SK-N-SH (cell line): Measurements from ENCODE around the gene MAS1L.

Experiments used
- EZH2phosphoT487 ChIP-seq: fragments of 200-600 bp; sonication (generic); IDR thresholded peaks from 2 replicates; pipeline ENCODE4 v1.6.1; 2017; ENCODE audit warnings: low read depth, mixed run types, mild to moderate bottlenecking, antibody characterized with exemption, moderate library complexity, borderline replicate concordance
- FOXJ3 ChIP-seq: sonication (generic); formaldehyde crosslinking; IDR thresholded peaks from 2 replicates; pipeline ENCODE4 v1.5.1; 2020; ENCODE audit warnings: mild to moderate bottlenecking, missing genetic modification reagents
- JUND ChIP-seq: IDR thresholded peaks from 2 replicates; pipeline ENCODE4 v1.4.0; 2012
- NFIC ChIP-seq: IDR thresholded peaks from 2 replicates; pipeline ENCODE4 v1.4.0; 2012; ENCODE audit warnings: borderline replicate concordance
- POLR2AphosphoS5 ChIP-seq: IDR thresholded peaks from 2 replicates; pipeline ENCODE4 v1.6.1; 2012; ENCODE audit warnings: low read depth, low read length
- RAD21 ChIP-seq: IDR thresholded peaks from 2 replicates; pipeline ENCODE4 v1.6.1; 2012; ENCODE audit warnings: mild to moderate bottlenecking, low read length
- RCOR1 ChIP-seq: fragments of 150-350 bp; IDR thresholded peaks from 2 replicates; pipeline ENCODE4 v1.6.1; 2017; ENCODE audit warnings: antibody characterized with exemption, low read length
- SIN3A ChIP-seq: IDR thresholded peaks from 2 replicates; pipeline ENCODE4 v1.6.1; 2012; ENCODE audit warnings: low read depth, mild to moderate bottlenecking, low read length, moderate library complexity, borderline replicate concordance
- SMC3 ChIP-seq: IDR thresholded peaks from 2 replicates; pipeline ENCODE4 v1.6.1; 2012; ENCODE audit warnings: low read depth, low read length, improper control_type of control experiment
- TF ChIP-seq, protein P1 (sequence below): fragments of 200-600 bp; sonication (generic); IDR thresholded peaks from 2 replicates; pipeline ENCODE4 v1.6.1; 2017; ENCODE audit warnings: antibody characterized with exemption, mild to moderate bottlenecking, moderate library complexity
- TF ChIP-seq, protein P2 (sequence below): IDR thresholded peaks from 2 replicates; pipeline ENCODE4; 2012
- TF ChIP-seq, protein P3 (sequence below): IDR thresholded peaks from 2 replicates; pipeline ENCODE4 v1.6.1; 2012; ENCODE audit warnings: mild to moderate bottlenecking, low read depth, low read length, moderate library complexity

DNA sequence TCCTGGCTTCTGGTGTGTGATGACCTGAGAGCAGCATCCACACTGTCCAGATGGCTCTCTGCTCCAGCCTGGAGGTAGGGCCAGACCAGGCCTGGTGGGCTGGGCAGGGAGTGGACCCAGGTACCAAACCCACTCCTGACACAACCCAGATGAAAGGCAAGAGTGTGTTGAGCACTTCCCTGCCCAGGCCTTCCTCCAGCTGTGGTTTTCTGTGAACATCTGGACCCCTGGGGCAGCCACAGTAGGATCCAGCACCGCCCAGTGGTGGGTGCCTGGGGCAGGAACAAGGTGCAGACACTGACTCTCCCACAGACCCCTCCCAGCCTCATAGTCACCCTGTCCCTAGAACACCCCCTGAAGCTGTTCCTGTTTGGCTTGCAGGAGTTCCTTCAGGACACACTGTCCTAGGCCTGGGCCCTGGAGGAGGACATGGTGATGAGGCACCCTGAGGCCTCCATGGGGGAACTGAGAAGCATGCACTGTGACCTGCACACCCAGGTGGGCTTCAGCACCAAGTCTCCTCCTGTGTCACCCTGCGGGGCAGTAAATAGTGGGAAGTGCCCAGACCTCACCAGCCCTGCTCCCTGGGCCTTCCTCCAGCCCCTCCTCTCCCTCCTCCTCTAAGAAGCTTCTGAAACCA is 43.0 kb upstream of the MAS1L start:
- TF ChIP-seq, protein P1, sequence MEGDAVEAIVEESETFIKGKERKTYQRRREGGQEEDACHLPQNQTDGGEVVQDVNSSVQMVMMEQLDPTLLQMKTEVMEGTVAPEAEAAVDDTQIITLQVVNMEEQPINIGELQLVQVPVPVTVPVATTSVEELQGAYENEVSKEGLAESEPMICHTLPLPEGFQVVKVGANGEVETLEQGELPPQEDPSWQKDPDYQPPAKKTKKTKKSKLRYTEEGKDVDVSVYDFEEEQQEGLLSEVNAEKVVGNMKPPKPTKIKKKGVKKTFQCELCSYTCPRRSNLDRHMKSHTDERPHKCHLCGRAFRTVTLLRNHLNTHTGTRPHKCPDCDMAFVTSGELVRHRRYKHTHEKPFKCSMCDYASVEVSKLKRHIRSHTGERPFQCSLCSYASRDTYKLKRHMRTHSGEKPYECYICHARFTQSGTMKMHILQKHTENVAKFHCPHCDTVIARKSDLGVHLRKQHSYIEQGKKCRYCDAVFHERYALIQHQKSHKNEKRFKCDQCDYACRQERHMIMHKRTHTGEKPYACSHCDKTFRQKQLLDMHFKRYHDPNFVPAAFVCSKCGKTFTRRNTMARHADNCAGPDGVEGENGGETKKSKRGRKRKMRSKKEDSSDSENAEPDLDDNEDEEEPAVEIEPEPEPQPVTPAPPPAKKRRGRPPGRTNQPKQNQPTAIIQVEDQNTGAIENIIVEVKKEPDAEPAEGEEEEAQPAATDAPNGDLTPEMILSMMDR, result no peak
- TF ChIP-seq, protein P2, sequence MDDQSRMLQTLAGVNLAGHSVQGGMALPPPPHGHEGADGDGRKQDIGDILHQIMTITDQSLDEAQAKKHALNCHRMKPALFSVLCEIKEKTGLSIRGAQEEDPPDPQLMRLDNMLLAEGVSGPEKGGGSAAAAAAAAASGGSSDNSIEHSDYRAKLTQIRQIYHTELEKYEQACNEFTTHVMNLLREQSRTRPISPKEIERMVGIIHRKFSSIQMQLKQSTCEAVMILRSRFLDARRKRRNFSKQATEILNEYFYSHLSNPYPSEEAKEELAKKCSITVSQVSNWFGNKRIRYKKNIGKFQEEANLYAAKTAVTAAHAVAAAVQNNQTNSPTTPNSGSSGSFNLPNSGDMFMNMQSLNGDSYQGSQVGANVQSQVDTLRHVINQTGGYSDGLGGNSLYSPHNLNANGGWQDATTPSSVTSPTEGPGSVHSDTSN, result no peak
- no peak for TF ChIP-seq SIN3A
- TF ChIP-seq POLR2AphosphoS5, result no peak
- TF ChIP-seq, protein P3, sequence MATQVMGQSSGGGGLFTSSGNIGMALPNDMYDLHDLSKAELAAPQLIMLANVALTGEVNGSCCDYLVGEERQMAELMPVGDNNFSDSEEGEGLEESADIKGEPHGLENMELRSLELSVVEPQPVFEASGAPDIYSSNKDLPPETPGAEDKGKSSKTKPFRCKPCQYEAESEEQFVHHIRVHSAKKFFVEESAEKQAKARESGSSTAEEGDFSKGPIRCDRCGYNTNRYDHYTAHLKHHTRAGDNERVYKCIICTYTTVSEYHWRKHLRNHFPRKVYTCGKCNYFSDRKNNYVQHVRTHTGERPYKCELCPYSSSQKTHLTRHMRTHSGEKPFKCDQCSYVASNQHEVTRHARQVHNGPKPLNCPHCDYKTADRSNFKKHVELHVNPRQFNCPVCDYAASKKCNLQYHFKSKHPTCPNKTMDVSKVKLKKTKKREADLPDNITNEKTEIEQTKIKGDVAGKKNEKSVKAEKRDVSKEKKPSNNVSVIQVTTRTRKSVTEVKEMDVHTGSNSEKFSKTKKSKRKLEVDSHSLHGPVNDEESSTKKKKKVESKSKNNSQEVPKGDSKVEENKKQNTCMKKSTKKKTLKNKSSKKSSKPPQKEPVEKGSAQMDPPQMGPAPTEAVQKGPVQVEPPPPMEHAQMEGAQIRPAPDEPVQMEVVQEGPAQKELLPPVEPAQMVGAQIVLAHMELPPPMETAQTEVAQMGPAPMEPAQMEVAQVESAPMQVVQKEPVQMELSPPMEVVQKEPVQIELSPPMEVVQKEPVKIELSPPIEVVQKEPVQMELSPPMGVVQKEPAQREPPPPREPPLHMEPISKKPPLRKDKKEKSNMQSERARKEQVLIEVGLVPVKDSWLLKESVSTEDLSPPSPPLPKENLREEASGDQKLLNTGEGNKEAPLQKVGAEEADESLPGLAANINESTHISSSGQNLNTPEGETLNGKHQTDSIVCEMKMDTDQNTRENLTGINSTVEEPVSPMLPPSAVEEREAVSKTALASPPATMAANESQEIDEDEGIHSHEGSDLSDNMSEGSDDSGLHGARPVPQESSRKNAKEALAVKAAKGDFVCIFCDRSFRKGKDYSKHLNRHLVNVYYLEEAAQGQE, result no peak
- TF ChIP-seq SMC3, result no peak
- TF ChIP-seq JUND, result no peak
- TF ChIP-seq FOXJ3 (CRISPR knock-in tag), result no peak
- TF ChIP-seq EZH2phosphoT487, result no peak
- no peak for TF ChIP-seq RCOR1
- no peak for TF ChIP-seq NFIC
- no peak for TF ChIP-seq RAD21
